GM18870 (cell line): ENCODE data around the gene TAF8.

Experiments
- ATAC-seq: cut with Tn5 transposase; IDR thresholded peaks from one replicate; pipeline ENCODE4 v1.9.1; 2021; ENCODE audit warnings: moderate library complexity; ENCODE audit not compliant: unreplicated experiment

Gene TAF8

GRCh38 chr6:42120895-42121865, 70.9 kb downstream of the TAF8 start:
- ATAC-seq: no peak

GRCh38 chr6:42123379-42124103, 73.2 kb downstream of the TAF8 start:
- ATAC-seq: no peak

- no peak for ATAC-seq
Observed at GRCh38 chr6:42124223-42124836, 74.0 kb downstream of the TAF8 start.

GRCh38 chr6:42125231-42125630, 74.9 kb downstream of the TAF8 start:
- no peak for ATAC-seq

- ATAC-seq: no peak
Observed at GRCh38 chr6:42125663-42126062, 75.3 kb downstream of the TAF8 start.

- no peak for ATAC-seq
Observed at GRCh38 chr6:42128460-42129359, 78.4 kb downstream of the TAF8 start.

- no peak for ATAC-seq
Observed at GRCh38 chr6:42129360-42129676, 79.0 kb downstream of the TAF8 start.

GRCh38 chr6:42131531-42131930, 81.2 kb downstream of the TAF8 start:
- no peak for ATAC-seq

- no peak for ATAC-seq
Observed at GRCh38 chr6:42133926-42134325, 83.6 kb downstream of the TAF8 start.

GRCh38 chr6:42135161-42135560, 84.8 kb downstream of the TAF8 start:
- ATAC-seq: no peak

GRCh38 chr6:42135722-42136121, 85.4 kb downstream of the TAF8 start:
- no peak for ATAC-seq

- no peak for ATAC-seq
Observed at GRCh38 chr6:42136508-42137193, 86.3 kb downstream of the TAF8 start.
